Esophagus muscularis mucosa (tissue), 4 donors: Measurements from ENCODE around the gene RANBP17.
"Not testable (repeated sequence)": the region's sequence is repeated elsewhere in the genome, so short reads cannot be mapped to it uniquely, and the experiment has no call there.

Experiments
- EP300 ChIP-seq: sonication (generic); formaldehyde crosslinking; IDR thresholded peaks from one replicate; pipeline ENCODE4 v1.6.1; 2017; ENCODE audit warnings: antibody characterized with exemption
- POLR2A ChIP-seq: fragments of 450-650 bp; IDR thresholded peaks from one replicate; pipeline ENCODE4 v1.6.1; 2017; ENCODE audit warnings: antibody characterized with exemption, moderate library complexity, mild to moderate bottlenecking, low read depth
- POLR2AphosphoS5 ChIP-seq, 2 donors: sonication (generic); formaldehyde crosslinking; IDR thresholded peaks; one replicate each; pipeline ENCODE4 v1.6.1; 2017; ENCODE audit warnings: antibody characterized with exemption in 2 of 2
- TF ChIP-seq, protein P1 (sequence below), 3 experiments: fragments of 200-600 bp in 2 of 3; fragments of 450-650 bp in 1 of 3; sonication (generic) in 2 of 3; IDR thresholded peaks; one replicate each; pipeline ENCODE4 v1.5.1; 2017 to 2019; ENCODE audit warnings: antibody characterized with exemption in 3 of 3, mild to moderate bottlenecking in 2 of 3, moderate library complexity in 1 of 3

DNA sequence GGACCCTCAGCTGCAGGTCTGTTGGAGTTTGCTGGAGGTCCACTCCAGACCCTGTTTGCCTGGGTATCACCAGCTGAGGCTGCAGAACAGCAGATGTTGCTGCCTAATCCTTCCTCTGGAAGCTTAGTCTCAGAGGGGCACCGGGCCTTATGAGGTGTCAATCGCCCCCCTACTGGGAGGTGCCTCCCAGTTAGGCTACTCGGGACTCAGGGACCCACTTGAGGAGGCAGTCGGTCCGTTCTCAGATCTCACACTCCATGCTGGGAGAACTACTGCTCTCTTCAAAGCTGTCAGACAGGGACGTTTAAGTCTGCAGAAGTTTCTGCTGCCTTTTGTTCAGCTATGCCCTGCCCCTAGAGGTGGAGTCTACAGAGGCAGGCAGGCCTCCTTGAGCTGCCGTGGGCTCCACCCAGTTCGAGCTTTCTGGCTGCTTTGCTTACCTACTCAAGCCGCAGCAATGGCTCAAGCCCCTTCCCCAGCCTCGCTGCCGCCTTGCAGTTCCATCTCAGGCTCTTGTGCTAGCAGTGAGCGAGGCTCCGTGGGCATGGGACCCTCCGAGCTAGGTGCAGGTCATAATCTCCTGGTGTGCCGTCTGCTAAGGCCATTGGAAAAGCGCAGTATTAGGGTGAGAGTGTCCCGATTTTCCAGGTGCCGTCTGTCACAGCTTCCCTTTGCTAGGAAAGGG lies 73.9 kb downstream of the RANBP17 start:
- TF ChIP-seq POLR2A; POLR2AphosphoS5 (IDR thresholded peaks at IDR 0.05); EP300: not testable (repeated sequence)
- TF ChIP-seq, protein P1, sequence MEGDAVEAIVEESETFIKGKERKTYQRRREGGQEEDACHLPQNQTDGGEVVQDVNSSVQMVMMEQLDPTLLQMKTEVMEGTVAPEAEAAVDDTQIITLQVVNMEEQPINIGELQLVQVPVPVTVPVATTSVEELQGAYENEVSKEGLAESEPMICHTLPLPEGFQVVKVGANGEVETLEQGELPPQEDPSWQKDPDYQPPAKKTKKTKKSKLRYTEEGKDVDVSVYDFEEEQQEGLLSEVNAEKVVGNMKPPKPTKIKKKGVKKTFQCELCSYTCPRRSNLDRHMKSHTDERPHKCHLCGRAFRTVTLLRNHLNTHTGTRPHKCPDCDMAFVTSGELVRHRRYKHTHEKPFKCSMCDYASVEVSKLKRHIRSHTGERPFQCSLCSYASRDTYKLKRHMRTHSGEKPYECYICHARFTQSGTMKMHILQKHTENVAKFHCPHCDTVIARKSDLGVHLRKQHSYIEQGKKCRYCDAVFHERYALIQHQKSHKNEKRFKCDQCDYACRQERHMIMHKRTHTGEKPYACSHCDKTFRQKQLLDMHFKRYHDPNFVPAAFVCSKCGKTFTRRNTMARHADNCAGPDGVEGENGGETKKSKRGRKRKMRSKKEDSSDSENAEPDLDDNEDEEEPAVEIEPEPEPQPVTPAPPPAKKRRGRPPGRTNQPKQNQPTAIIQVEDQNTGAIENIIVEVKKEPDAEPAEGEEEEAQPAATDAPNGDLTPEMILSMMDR (IDR thresholded peaks at IDR 0.05), result not testable (repeated sequence)
